NCI-H128 (cell line): ENCODE results near the gene ADTRP.

ENCODE experiments used
- DNase-seq: peaks from one replicate; lab custom pipeline; 2025; ENCODE audit not compliant: unreplicated experiment; lab: John Stamatoyannopoulos, UW

ADTRP gene

DNA sequence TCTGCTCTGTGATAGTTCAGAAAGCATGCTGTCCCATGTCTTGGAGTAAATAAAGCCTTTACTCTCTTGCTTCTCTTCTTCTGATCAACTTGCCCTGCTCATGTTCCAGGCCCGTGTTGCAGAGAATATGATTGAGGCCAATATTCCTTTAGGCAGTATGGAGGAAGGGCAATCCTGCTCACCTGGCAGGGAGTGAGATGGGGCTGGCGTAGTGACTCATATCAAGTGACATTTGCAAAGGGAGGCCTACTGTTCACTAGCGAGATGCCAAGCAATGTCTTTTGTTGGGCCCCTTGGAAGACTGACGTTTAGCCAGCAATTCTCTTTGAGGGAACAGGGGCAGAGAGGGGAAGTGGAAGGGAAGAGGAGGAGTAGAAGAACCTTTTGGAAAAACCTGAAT lies 19.7 kb downstream of the ADTRP start:
- no peak for DNase-seq

DNA sequence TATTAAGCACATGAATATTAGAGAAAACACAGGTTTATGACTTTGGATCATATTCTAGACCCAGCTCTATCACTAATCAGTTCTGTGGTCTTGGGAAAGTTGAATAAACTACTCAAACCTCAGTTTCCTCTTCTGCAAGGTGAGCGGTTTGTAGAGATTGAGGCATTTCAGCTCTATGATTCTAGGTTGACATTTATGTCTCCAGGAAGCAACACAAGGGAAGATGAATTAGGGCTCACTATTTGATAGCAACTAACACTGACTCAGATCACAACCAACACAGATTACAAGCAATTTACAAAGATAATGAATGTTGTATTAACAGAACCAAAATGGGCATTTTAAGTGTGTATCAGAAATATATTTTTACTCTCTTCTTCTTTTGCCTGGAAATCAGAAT lies 21.9 kb downstream of the ADTRP start:
- DNase-seq = no peak

DNA sequence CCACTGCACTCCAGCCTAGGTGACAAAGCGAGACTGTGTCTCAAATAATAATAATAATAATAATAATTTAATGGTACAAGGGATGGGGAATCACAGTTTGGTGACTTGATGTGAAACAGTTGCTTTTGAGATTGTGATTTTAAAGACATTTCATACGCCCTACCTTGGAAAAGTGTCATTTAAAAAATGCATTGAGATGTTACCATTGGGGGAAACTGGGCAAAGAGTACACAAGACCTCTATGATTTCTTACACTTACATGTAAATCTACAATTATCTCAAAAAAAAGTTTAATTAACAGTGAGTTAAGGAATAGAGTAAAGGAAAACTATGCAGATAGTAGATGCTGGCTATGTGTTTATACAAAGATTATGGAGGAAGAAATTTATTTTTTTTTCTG lies 22.3 kb downstream of the ADTRP start:
- DNase-seq = no peak

DNA sequence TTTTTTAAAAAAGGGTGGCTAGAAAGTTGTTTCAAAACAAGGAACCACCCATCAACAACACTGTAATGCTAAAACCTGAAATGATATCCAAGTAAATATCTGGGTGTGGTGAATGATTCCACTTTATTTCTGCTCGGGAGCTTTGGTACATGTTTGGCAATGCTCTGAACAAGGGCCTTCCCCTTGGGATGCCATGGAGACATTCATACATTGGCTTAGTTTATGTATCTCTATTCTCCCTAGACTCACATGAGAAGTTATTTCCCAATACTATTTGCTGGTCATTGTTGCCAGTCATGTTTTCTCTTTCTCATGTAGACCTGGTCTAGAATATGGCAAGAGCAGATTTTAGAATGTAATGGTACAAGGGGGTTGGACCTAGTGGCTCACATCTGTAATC lies 22.9 kb downstream of the ADTRP start:
- no peak for DNase-seq

DNA sequence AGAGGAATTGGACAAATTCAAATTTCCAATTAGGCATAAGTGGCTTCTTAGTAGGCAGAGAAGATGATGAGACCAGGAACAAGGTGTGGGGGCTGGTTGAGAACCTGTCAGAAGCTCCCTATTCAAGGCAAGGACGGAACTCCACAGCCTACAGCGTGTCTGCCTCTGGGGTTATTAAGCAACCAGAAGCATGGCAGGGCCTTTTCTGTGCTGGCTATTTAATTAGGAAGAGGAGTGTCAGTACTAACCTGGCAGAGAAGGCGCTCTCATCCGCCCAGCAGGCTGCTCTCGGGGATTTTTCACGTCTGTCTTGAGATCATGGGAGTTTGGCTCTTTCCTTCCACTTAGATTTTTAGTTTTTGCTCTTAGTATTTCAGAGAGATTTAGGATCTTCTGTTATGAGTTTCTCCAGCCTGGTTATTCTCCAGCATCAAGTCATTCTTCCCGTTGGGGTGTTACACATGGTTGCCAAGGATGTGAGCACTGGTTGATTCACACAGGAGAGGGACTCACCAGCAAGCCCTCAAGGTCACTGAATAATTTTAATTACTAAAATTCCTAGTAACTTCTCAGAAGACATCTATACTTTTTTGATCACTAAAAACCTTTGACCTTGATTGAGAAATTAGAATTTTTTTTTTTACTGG lies 23.9 kb downstream of the ADTRP start:
- no peak for DNase-seq

DNA sequence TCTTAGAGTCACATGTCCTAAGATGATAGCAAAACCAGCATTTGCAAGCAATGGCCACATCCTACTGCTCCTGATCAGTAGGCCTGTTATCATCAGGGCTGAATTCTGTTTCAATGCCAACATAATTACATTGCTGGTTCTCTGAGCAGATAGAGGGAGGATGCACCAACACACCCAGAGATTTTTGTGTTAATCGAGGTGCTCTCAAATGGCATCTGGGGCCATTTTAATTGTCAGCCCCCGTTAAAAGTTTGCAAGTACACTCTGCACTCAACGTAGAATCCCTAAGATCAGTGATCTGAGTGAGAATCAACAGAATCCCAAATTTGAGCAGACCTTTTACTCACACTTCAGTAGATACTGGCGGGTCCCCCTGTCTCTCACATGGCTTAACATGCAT lies 24.8 kb downstream of the ADTRP start:
- no peak for DNase-seq

DNA sequence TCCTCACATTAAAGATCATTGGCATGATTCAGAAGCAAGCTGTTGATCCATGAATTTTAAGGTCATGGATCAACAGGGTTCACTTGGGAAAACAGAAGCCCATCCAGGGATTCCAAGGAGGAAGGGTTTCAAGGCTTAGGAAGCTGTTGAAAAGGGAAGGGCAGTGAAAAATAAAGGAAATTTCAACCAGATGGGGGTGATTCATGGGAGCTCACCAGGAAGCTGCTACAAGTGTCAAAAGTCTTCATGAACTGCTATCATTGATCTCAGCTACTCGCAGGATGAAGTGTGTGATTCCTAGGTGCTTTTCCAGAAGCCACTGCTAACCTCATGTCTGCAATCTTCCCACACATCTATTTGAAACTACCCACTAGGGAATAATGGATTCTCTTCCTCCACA lies 26.2 kb downstream of the ADTRP start:
- DNase-seq = no peak

DNA sequence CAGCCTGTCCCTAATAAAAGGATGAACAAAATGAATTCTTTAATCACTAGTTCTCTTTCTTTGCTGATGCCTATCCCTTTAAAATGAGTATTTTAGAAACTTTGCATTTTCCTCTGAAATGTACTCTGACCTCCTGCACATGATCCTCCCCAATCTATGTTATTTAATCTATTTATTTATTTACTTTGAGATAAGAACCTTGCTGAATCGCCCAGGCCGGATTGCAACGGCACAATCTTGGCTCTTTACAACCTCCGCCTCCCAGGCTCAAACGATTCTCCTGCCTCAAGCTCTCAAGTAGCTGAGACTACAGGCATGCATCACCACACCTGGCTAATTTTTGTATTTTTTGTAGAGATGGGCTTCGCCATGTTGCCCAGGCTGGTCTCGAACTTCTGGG lies 27.9 kb downstream of the ADTRP start:
- no peak for DNase-seq

DNA sequence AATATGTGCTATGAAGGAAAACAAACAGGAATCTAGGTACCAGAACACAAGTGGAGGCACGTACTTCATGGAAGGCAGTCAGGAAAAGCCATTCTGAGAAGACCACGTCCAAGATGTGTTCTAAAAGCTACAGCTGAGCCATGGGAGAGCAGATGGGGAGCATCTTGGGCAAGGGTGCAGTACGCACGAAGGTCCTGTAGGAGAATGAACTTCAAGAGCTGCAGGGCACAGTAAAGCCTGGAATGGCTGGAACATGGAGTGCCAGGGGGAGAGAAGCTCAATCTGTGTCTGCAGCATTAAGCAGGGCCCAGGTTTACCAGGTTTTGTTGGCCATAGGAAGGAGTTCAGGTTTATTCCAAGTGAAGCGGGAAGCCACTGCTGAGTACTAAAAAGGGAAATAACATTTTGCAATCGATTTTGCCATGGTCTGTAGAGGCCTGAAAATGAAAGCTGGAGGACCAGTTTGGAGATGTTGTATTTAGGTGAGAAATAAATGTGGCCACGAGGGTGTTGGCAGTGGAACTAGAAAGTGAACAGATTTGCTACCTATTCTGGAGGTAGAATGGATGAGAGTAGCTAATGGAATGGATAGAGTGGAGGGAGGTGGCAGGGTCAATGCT lies 29.9 kb downstream of the ADTRP start:
- no peak for DNase-seq

DNA sequence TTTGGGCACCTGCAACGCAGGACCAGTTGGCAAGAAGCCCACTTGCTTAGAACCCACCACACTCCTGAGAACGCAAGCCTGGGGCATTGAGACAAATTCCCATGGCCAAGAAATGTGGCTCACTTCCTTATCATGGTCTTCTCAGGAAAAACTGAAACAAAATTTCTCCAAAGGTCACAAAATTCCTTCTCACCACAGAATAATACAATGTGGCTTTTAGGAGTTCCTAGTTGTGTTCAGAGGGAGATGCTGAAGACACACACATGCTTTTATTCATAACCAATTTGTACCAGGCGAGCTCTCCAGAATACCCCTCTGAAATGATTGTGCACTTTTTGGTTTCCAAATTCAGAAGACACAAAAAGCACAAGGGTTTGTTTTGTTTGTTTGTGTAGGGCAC lies 31.6 kb downstream of the ADTRP start:
- no peak for DNase-seq

DNA sequence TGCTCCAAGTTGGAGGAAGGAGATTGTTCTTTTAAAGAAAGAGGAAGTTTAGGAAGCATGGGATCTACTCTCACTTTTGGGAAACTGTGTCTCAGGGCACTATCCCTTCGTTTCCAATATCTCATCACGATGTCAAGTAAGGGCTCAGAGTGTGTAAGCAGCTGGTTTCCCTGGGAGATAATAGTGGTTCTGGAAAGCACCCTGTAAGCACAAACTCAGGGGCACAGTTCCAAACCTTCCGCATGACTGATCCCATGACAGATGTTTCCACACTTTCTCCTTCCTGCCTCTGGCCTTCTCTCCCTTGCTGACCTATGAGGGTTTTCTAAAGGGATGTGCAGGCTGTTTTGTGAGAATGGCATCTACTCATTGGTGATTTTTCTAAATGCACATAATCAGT lies 33.9 kb downstream of the ADTRP start:
- DNase-seq = no peak

DNA sequence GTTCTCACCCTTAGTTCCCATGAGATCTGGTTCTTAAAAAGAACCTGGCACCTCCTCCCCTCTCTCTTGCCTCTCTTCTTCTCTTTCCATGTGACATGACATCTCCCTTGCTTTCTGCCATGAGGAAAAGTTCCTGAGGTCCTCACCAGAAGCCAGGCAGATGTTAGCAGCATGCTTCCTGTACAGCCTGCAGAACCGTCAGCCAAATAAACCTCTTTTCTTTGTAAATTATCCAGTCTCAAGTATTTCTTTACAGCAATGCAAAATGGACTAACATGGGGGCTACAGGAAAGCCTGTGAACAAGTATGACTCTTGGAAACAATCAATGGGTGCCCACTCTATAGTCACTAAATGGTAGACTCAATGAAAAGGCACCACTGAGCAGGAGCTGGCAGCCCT lies 34.5 kb downstream of the ADTRP start:
- no peak for DNase-seq

DNA sequence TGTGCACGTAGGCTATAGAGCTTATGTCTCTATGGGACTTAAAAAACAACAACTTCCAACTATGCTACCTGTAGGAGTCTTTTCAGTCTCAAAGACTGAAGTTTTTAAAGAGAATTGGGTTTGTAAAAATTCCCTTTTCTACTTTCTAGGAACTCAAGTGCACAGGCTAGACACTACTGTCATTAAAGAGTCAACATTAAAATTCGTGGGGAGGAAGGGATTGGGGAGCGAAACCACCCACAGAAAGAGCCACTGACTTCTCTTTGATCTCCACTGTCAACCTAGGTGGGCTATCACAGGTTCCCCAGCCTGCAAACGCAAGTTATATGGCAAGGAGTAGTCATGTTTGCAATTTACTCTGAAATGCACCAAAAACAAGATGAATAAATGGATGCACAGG lies 37.7 kb downstream of the ADTRP start:
- DNase-seq = no peak

DNA sequence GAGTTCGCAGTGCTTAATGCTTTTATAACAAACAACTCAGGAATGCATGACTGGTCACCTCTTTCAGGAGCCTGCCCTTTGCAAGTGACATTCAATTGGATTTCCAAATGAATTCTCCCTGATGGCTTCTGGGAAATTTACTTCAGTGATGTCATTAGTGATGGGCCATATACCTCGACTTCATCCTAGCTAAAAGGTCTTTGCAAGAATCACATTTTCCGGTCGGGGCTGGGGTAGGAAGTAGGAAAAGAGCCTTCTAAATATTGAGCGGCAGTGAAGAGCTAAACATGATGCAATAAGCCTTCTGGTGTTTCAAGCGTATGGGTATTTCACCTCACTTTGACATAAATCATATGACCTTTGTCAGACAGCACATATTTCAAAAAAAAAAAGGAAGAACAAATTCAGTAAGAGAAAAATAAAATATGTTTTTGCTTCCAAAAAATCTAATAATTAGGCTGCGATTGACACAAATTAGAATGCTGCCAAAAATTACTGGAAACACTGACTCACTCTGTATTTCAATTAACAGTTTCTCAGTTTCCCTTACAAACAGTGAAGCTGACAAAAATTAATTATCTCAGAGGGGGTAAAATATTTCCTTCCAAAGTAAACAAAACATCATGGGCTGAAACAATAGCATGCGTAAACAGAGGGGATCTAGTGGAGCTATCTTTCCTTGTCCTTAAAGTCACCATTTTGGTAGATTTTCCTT lies 39.8 kb downstream of the ADTRP start:
- DNase-seq = no peak

DNA sequence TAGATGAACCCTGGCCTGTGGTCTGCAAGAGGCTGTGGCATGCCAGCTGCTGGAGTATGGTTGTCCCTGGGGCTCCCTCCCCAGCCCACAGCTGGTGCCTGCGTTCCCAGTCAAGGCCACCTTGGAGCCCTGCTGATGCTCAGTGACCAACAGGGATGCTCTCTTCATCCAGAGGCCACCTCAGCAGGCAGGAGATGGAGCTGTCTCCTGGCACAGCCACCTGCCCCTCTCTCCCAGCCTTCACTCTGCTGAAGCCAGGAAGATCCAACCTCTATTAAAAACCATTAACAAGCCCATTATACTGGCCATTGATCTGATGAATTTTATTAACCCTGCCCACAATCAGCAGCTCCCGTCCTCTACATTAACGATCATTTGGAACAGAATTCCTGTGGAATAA lies 40.4 kb downstream of the ADTRP start:
- no peak for DNase-seq

DNA sequence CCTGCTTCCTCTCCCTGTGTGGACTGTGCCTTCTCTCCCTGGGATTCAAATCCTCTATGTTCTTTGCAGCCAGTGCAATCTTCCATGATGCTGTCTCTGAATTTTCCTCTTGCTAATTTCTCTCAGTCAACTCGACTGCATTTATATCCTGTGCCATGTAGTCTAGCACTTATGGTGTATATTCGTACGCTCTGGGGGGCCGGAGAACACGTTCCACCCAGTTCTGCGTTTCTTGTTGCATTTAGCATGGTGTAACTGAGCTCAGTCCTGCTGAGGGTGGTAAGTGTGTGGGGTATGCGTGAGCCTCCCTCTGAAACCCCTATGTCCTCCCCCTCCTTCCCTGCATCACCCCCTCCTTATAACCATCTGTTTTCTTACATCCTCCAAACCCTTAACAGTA lies 42.0 kb downstream of the ADTRP start:
- DNase-seq = no peak

DNA sequence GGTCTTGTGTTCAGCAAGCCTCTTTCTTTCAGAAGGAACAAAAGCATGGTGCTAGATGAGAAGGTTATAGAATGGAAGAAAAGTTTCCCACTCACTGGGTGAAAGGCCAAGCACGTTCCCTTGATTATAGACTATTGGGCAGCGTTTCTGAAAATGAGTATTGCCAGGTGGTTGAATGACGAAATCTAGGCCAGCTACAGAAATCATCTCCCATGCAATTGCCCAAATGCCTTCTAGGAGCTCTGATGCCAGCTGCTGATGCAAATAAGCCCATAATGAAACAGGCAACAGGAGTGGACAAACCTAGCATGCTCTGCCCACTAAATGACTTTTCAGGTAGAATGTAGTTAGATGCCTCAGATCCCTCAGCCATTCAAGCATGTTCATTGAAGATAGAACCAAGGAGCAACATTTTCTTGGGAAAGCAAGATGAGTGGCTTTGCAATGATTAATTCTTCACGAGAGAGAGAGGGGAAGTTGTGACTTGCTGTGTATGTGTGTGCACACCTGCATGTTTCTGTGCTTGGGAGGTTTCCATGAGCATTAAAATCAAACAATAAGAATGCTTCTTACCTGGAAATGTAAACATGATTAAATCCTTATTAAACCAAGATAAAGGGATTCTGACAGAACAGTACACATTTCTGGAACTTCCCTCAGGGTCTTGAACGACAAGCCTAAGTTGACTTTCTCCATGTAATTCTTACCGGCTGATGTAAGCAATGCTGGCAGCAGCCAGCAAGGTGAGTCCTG lies 43.6 kb downstream of the ADTRP start:
- DNase-seq = no peak

DNA sequence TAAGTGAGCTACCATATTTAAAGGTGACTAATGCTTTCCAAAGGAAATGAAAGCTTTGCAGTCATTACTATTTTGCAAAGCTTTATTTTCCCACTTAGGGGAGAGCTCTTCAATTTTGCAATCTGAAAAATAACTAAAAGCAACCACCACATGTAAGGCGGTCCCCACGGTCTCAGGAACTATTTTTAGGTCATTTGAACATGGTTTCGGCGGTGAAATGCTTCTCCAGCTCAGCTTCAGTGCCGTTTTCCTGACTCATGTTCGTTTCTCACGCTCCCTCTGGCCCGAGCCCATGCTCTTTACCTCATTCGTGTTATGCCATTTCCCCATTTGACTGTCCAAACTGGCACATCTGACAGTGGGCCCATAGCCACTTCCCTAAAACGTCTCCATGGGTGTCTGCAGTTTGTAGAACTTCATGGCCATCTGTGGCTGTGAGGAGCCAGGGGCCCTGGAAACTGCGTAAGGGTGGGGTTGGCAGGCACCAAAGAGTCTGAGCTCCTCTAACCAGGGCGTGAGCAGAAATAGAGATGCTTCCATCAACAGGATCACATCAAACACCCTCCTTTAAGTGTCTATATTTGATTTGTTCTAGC lies 46.5 kb downstream of the ADTRP start:
- DNase-seq = no peak

DNA sequence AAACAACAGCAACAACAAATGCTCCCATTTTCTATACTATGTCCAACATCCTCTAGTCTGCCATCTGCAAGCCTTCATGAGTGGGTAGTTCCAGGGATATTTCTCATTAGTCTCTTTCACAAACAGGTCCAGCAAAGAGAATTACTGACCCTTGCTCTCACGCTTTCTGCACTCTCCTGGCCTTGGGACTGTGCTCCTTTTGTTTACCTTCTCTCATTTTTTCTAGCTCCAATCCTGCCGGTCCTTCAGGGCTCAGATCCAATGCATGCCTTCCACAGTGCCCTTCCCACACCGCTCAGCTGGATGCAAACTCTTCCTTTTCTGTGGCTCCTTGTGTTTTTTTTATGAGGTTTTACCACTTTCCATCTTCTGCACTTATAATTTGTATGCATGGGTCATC lies 47.2 kb downstream of the ADTRP start:
- DNase-seq = no peak

DNA sequence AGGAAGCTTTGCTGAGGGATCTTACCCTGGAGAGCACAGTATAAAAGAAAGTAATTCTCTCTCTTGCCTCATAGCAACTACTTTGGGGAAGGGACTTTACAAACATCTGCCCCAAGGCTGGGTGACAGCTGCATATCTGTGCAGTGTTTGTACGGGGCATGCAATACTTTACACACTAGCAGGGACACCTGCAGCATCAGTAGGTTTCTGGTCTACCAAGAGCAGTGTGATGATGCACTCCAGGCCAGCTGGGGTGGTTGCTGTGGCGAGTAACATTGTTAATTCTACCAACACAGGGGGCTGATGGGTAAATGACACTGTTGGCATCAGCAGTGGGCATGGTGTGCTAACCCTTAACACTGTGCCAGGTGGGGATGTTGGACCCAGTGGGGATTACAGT lies 48.0 kb downstream of the ADTRP start:
- DNase-seq = no peak

DNA sequence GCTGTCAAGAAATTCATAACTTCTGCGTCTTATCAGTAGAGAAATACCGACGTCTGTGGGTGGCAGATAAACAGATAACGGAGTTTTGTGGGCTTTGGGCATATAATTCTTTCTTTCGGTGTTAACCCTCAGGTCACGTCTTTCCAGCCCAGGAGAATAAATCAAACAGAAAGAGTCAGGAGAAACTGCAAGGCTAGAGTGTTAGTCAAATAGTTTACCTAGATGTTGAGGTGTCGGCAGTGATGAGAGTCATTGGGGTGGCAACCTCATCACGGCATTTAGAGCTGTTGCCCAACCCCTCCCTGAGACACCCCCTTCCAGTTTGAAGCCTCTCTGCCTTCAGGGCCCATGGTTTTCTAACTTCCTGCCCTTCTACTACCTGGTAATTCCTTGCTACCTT lies 49.5 kb downstream of the ADTRP start:
- DNase-seq = no peak
